Measurements from ENCODE around the gene HMCN2.

- TF ChIP-seq CTCF (IDR thresholded peaks at IDR 0.05) (no peak), POLR2A (IDR thresholded peaks at IDR 0.05) (no peak)
Observed at GRCh38 chr9:130348881-130349280, 83.3 kb downstream of the HMCN2 start.

Measured in uterus (tissue), 2 donors.